ENCODE data around the gene PTPN1. TPM values are rescaled to one million over a fixed set of nuclear protein-coding genes. Genes with fewer than 3 reads are reported as not detected.

Gene PTPN1
- total and polyA plus RNA-seq, 2 of the 13 experiments (the other 11 are each of a cell fraction or from before 2014, with no cell fraction given): 17.7 to 37.2 TPM

GRCh38 chr20:50563133-50563944 lies 53.2 kb downstream of the PTPN1 start (continued):
- TF ChIP-seq ZBED4 (CRISPR knock-in tag; IDR thresholded peaks at IDR 0.05; ENCODE audit: borderline replicate concordance) (no peak), ZNF713 (CRISPR knock-in tag; IDR thresholded peaks at IDR 0.05) (no peak), SATB2 (CRISPR knock-in tag; IDR thresholded peaks at IDR 0.05) (no peak), MYC (CRISPR knock-in tag; IDR thresholded peaks at IDR 0.05; ENCODE audit: borderline replicate concordance) (no peak), ZNF468 (CRISPR knock-in tag; IDR thresholded peaks at IDR 0.05) (no peak), GRHL1 (CRISPR knock-in tag; conservative IDR thresholded peaks at IDR 0.05) (no peak), SRY (CRISPR knock-in tag; IDR thresholded peaks at IDR 0.05) (no peak), ZNF414 (CRISPR knock-in tag; IDR thresholded peaks at IDR 0.05) (no peak), AGO1 (IDR thresholded peaks at IDR 0.05; ENCODE audit: low read depth, low read length, poor library complexity, severe bottlenecking) (no peak), MXD3 (CRISPR knock-in tag; IDR thresholded peaks at IDR 0.05) (no peak), HOXA5 (CRISPR knock-in tag; IDR thresholded peaks at IDR 0.05) (0 out of 2 replicates have a peak, but pooled peaks have one; percentile 6), CHCHD3 (CRISPR knock-in tag; IDR thresholded peaks at IDR 0.05) (no peak), ZNF775 (CRISPR knock-in tag; IDR thresholded peaks at IDR 0.05; ENCODE audit: borderline replicate concordance) (no peak), PHF21A (CRISPR knock-in tag; IDR thresholded peaks at IDR 0.05) (peak; percentile 65), NFAT5 (CRISPR knock-in tag; IDR thresholded peaks at IDR 0.05) (no peak)
